GM13976 (cell line): ENCODE data around the gene ATP6V0D1.
"Not testable (repeated sequence)": the region's sequence is repeated elsewhere in the genome, so short reads cannot be mapped to it uniquely, and the experiment has no call there.

Source experiments
- DNase-seq: peaks from one replicate; pipeline ENCODE4 v3.0.0; 2012; ENCODE audit warnings: low spot score
- CTCF ChIP-seq: IDR thresholded peaks from 2 replicates; pipeline ENCODE4 v1.5.1; 2012; ENCODE audit warnings: borderline replicate concordance, mild to moderate bottlenecking; ENCODE audit not compliant: insufficient read depth; ENCODE audit errors: extremely low read depth, missing control alignments, control extremely low read depth
- in situ Hi-C: fragments of 300-500 bp; cut with MboI; formaldehyde crosslinking; loops from one replicate; pipeline ENCODE4 v1.12.0; 2022; ENCODE audit warnings: low sequenced_read_pairs, mixed read lengths, inconsistent platforms; ENCODE audit not compliant: unreplicated experiment

The ATP6V0D1 gene

GRCh38 chr16:67419502-67419901 is 61.5 kb downstream of the ATP6V0D1 start:
- no peak for DNase-seq
- TF ChIP-seq CTCF, result no peak
- in situ Hi-C loops, result loop anchor here (25.0 kb wide), 2 partner anchors 157 to 457 kb away; partner anchors contain the start of gene CES3

- TF ChIP-seq CTCF, result no peak
- DNase-seq, result no peak
- in situ Hi-C loops, result loop anchor here (25.0 kb wide), 2 partner anchors 155 to 455 kb away; partner anchors contain the start of gene CES3
Measured at GRCh38 chr16:67417333-67418061, 63.5 kb downstream of the ATP6V0D1 start.

- peak; percentile 91 for DNase-seq
- in situ Hi-C loops, result loop anchor here (25.0 kb wide), 2 partner anchors 154 to 454 kb away; partner anchors contain the start of gene CES3
- TF ChIP-seq CTCF, result peak; percentile 76
Measured at GRCh38 chr16:67415872-67416793, 64.8 kb downstream of the ATP6V0D1 start, which contains the start of gene ZDHHC1. ZDHHC1 (minus strand) TSS chr16:67416477; CDS start chr16:67407775, 8,702 bp downstream.

GRCh38 chr16:67415421-67415820 is 65.5 kb downstream of the ATP6V0D1 start:
- in situ Hi-C loops, result loop anchor here (25.0 kb wide), 2 partner anchors 153 to 453 kb away; partner anchors contain the start of gene CES3
- not testable (repeated sequence) for DNase-seq

- no peak for TF ChIP-seq CTCF
- in situ Hi-C loops, result loop anchor here (25.0 kb wide), 2 partner anchors 152 to 452 kb away; partner anchors contain the start of gene CES3
- no peak for DNase-seq
Measured at GRCh38 chr16:67413978-67414911, 66.7 kb downstream of the ATP6V0D1 start.

- no peak for DNase-seq
- in situ Hi-C loops, result loop anchor here (25.0 kb wide), 2 partner anchors 150 to 450 kb away; partner anchors contain the start of gene CES3
- TF ChIP-seq CTCF, result no peak
Measured at GRCh38 chr16:67412294-67412693, 68.7 kb downstream of the ATP6V0D1 start.
